GM23248 (cell line): Measurements from ENCODE around the gene GULP1.

Source experiments
- EZH2 ChIP-seq: fragments of 200-600 bp; sonication (generic); IDR thresholded peaks from 2 replicates; pipeline ENCODE4 v1.6.1; 2018; ENCODE audit warnings: antibody characterized with exemption, mild to moderate bottlenecking; ENCODE audit not compliant: insufficient read depth, poor library complexity, severe bottlenecking
- EZH2phosphoT487 ChIP-seq: fragments of 200-600 bp; sonication (generic); IDR thresholded peaks from 2 replicates; pipeline ENCODE4 v1.6.1; 2018; ENCODE audit warnings: antibody characterized with exemption, moderate library complexity, mild to moderate bottlenecking, low read depth; ENCODE audit not compliant: insufficient read depth

DNA sequence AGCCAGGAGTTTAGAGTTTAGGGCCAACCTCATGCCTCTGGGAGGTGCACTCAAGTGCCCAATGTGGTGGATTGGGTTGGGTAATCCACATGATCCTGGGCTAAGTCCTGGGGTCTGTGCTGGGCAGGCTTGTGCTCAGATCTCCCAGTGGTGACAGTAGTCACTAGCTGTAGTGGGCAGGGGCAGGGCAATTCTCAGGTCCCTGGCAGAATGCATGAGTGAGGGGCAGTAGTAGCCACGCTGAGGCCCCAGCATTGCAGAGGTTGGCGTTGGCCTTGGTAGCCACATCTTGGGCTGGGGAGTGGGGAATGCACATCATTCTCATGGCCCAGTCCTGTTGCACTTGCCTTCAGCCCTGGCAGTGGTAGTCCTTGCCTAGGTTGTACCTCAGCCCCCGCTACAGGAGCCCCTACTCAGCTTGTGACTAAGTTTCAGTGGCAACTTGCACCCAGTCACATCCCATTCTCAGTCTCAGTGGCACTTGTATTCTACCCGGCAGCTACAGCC is 269.9 kb downstream of the GULP1 start:
- no peak for TF ChIP-seq EZH2
- TF ChIP-seq EZH2phosphoT487, result no peak
